Ovary (tissue), 9 donors: ENCODE results near the gene PDIA3. TPM values are rescaled to one million over a fixed set of nuclear protein-coding genes. Genes with fewer than 3 reads are reported as not detected.

Experiments used
- DNase-seq, 5 donors: peaks; one replicate each; pipeline ENCODE4 v3.0.0-alpha.2; 2019 to 2020
- H3K27ac ChIP-seq, 2 donors: fragments of 200-600 bp; one replicate each; pipeline versions ENCODE4 v1.5.1 to v1.8.0; 2019 to 2022
- H3K27me3 ChIP-seq: fragments of 200-600 bp; one replicate; pipeline ENCODE4 v1.8.0; 2022
- H3K36me3 ChIP-seq: fragments of 200-600 bp; sonication (generic); one replicate; pipeline ENCODE4 v1.5.1; 2019
- H3K4me1 ChIP-seq: one replicate; pipeline ENCODE4 v1.8.1; 2013; ENCODE audit warnings: mild to moderate bottlenecking, moderate library complexity; ENCODE audit not compliant: insufficient read depth
- H3K4me3 ChIP-seq: fragments of 200-600 bp; sonication (generic); one replicate; pipeline ENCODE4 v1.5.1; 2017
- H3K9me3 ChIP-seq, 2 donors: fragments of 200-600 bp in 1 of 2; sonication (generic) in 1 of 2; one replicate each; pipeline versions ENCODE4 v1.5.1 to v1.8.1; 2013 to 2019; ENCODE audit warnings: mild to moderate bottlenecking in 1 of 2, moderate library complexity in 1 of 2
- EP300 ChIP-seq: sonication (generic); formaldehyde crosslinking; IDR thresholded peaks from one replicate; pipeline ENCODE4 v1.6.1; 2017; ENCODE audit warnings: antibody characterized with exemption
- POLR2A ChIP-seq: fragments of 450-650 bp; IDR thresholded peaks from one replicate; pipeline ENCODE4 v1.6.1; 2017; ENCODE audit warnings: antibody characterized with exemption, mild to moderate bottlenecking, moderate library complexity
- WGBS, 3 donors: extraction: QIAGEN DNeasy Blood & Tissue Kit in 1 of 3; methylation state at CpG; one replicate each; pipeline versions ENCODE4 v1.1.5 to v1.1.7; 2013 to 2017; 5-methylcytosine and 5-hydroxymethylcytosine counted together
- intact Hi-C, 4 donors: fragments of 100-400 bp; cut with DNase I; formaldehyde crosslinking; loops; one replicate each; pipeline versions ENCODE4 v1.11.0 to v1.15.1; 2022 to 2023
- microRNA counts: library from miRNA; unstranded; fragments of <30 nt; microRNA quantifications from one replicate; lab custom pipeline; 2016
- microRNA-seq, 3 donors: library from miRNA; unstranded; fragments of <30 nt; microRNA quantifications; one replicate each; pipeline versions ENCODE4 to v1.2.0, GENCODE V29; 2019 to 2020
- polyA plus RNA-seq, 2 donors: library from polyadenylated mRNA; stranded (reverse); fragments of 200-250 nt in 1 of 2; fragments of 350-450 nt in 1 of 2; fragmentation: Illumina TruSeq in 1 of 2; extraction: RNeasy Lipid Tissue Mini Kit (QIAGEN cat#74804) in 1 of 2; gene quantifications; one replicate each; pipeline ENCODE4 v1.2.3, GENCODE V29; 2013 to 2014
- small RNA-seq: library from RNA; depleted of rRNA; stranded (forward); fragments of <200 nt; gene quantifications from one replicate; pipeline ENCODE3, GENCODE V24; 2016
- total RNA-seq, 7 donors: library from RNA; depleted of rRNA in 2 of 7; stranded (reverse); fragments of >200 nt in 2 of 7; fragmentation: NEBNext Ultra II Directional in 3 of 7; extraction: Animal tissue kit (Norgen Biotek cat#: 25700) in 3 of 7; gene quantifications; one replicate each; pipeline versions ENCODE4 v1.1.0 to v1.2.4, GENCODE V29; 2016 to 2023
- TF ChIP-seq, protein P1 (sequence below), 3 donors: fragments of 450-650 bp in 2 of 3; fragments of 200-600 bp in 1 of 3; IDR thresholded peaks; one replicate each; pipeline versions ENCODE4 v1.5.1 to v1.8.0; 2016 to 2022; ENCODE audit warnings: antibody characterized with exemption in 3 of 3, mild to moderate bottlenecking in 1 of 3
- donor health status: DM: no; HTN: no; CAD: no; lungs with moderate emphysema.
- donor health status: DM: no; HTN: no; CAD: no.
- donor health status: Bipolar disorder and iron deficiency.
- donor health status: DM: yes; HTN: yes; CAD: no.
- donor health status: DM: no; HTN: no; CAD: no.
- donor health status: DM: yes; HTN: yes; CAD: no.

The PDIA3 gene
- total and polyA plus RNA-seq, 9 donors, result 56.9 to 711 (median 260) TPM

DNA sequence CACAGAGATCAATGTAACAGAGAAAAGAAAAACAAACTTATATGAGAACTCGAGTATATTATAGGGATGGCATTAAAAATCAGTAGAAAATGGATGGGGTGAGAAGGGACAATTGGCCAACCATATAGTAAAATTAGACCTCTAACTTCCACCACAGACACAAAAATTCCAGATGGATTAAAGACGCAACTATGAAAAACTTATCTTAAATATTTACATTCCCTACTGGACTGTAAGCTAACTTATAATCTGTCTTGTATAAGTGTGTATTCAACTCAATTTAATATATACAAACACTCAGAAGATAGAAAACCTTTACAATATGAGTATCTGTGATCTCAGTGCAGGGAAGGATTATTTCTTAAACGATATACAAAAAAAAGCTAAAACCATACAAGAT, 75.3 kb downstream of the PDIA3 start:
- Histone ChIP-seq H3K4me1 (peaks cover 10% of the 10 kb centered on the region), H3K27ac (no peak overlapping the region), H3K27me3 (no peaks in the 10 kb centered on the region), H3K36me3 (no peaks in the 10 kb centered on the region), H3K4me3 (no peak overlapping the region), H3K9me3 (no peaks in the 10 kb centered on the region)
- 56 to 72% (median 56%) methylated on average over 3 of the region's 3 CpGs for WGBS, 3 donors
- DNase-seq, result no peak
- TF ChIP-seq EP300 (no peak), POLR2A (no peak)
- TF ChIP-seq, protein P1, sequence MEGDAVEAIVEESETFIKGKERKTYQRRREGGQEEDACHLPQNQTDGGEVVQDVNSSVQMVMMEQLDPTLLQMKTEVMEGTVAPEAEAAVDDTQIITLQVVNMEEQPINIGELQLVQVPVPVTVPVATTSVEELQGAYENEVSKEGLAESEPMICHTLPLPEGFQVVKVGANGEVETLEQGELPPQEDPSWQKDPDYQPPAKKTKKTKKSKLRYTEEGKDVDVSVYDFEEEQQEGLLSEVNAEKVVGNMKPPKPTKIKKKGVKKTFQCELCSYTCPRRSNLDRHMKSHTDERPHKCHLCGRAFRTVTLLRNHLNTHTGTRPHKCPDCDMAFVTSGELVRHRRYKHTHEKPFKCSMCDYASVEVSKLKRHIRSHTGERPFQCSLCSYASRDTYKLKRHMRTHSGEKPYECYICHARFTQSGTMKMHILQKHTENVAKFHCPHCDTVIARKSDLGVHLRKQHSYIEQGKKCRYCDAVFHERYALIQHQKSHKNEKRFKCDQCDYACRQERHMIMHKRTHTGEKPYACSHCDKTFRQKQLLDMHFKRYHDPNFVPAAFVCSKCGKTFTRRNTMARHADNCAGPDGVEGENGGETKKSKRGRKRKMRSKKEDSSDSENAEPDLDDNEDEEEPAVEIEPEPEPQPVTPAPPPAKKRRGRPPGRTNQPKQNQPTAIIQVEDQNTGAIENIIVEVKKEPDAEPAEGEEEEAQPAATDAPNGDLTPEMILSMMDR (IDR thresholded peaks at IDR 0.05), result no peak
- intact Hi-C loops, result no loop called here

MicroRNAs within 50 kb of the gene (microRNA counts, 767-probe panel; counts per million panel counts)
- 530 counts per million, percentile 78 among the panel's probes with 10 or more counts for microRNA hsa-miR-1282 (lab: Ali Mortazavi, UCI)

Small RNA genes lying within 50 kb of the gene (microRNA-seq; reads per million reads assigned to microRNA genes)
- 0 to 3.4 (median 0) reads per million in 3 donors for gene MIR1282

Small RNA genes lying within 50 kb of the gene (small RNA-seq; reads per million reads assigned to genes)
- gene MIR1282 (not detected), gene RNU6-353P (not detected), gene RNU6-354P (not detected)

Other genes with a start within 250 kb of the PDIA3 start
- gene MAP1A, start 228.8 kb upstream of the PDIA3 start, total RNA-seq, result 10 to 100 TPM in 6 of 7 donors, 1 to 10 TPM in 1; 4.6 to 35.1 (median 20.1) TPM
- gene MAP1A, start 228.8 kb upstream of the PDIA3 start, polyA plus RNA-seq, result 10 to 100 TPM in 1 of 2 donors, 1 to 10 TPM in 1; 4.0 to 26.0 TPM
- 10 to 100 TPM; 16.5 to 45.2 (median 34.3) TPM for gene PPIP5K1, start 156.2 kb upstream of the PDIA3 start, total RNA-seq
- gene PPIP5K1, start 156.2 kb upstream of the PDIA3 start, polyA plus RNA-seq, result 10 to 100 TPM in 1 of 2 donors, 1 to 10 TPM in 1; 7.6 to 27.0 TPM
- under 1 TPM in 3 of 7 donors, not detected in 4; 0.11 to 0.41 (median 0.35) TPM for gene CKMT1B, start 152.4 kb upstream of the PDIA3 start, total RNA-seq
- 1 to 10 TPM in 1 of 2 donors, under 1 TPM in 1; 0.08 to 1.1 TPM for gene CKMT1B, start 152.4 kb upstream of the PDIA3 start, polyA plus RNA-seq
- under 1 TPM; 0.23 to 0.89 (median 0.35) TPM for gene STRC, start 127.6 kb upstream of the PDIA3 start, total RNA-seq
- gene STRC, start 127.6 kb upstream of the PDIA3 start, polyA plus RNA-seq, result under 1 TPM; 0.29 to 0.30 TPM
- 10 to 100 TPM in 1 of 7 donors, 1 to 10 TPM in 6; 3.8 to 10.2 (median 6.3) TPM for gene CATSPER2, start 97.6 kb upstream of the PDIA3 start, total RNA-seq
- 1 to 10 TPM; 2.3 to 2.5 TPM for gene CATSPER2, start 97.6 kb upstream of the PDIA3 start, polyA plus RNA-seq
- gene CKMT1A, start 52.6 kb upstream of the PDIA3 start, total RNA-seq, result under 1 TPM in 3 of 7 donors, not detected in 4; 0.31 to 0.92 (median 0.40) TPM
- gene CKMT1A, start 52.6 kb upstream of the PDIA3 start, polyA plus RNA-seq, result under 1 TPM; 0.13 to 0.62 TPM
- 1 to 10 TPM; 2.2 to 7.2 (median 5.5) TPM for gene ELL3, start 30.5 kb downstream of the PDIA3 start, total RNA-seq
- 1 to 10 TPM; 4.7 to 4.9 TPM for gene ELL3, start 30.5 kb downstream of the PDIA3 start, polyA plus RNA-seq
- gene SERF2, start 45.9 kb downstream of the PDIA3 start, total RNA-seq, result 100 to 1,000 TPM; 433 to 587 (median 484) TPM
- 100 to 1,000 TPM; 254 to 981 TPM for gene SERF2, start 45.9 kb downstream of the PDIA3 start, polyA plus RNA-seq
- gene SERINC4, start 53.8 kb downstream of the PDIA3 start, total RNA-seq, result under 1 TPM in 5 of 7 donors, not detected in 2; 0.07 to 0.36 (median 0.18) TPM
- under 1 TPM in 1 of 2 donors, not detected in 1; 0.39 TPM for gene SERINC4, start 53.8 kb downstream of the PDIA3 start, polyA plus RNA-seq
- 10 to 100 TPM in 6 of 7 donors, 1 to 10 TPM in 1; 9.1 to 20.7 (median 14.1) TPM for gene HYPK, start 54.2 kb downstream of the PDIA3 start, total RNA-seq
- gene HYPK, start 54.2 kb downstream of the PDIA3 start, polyA plus RNA-seq, result 10 to 100 TPM in 1 of 2 donors, 1 to 10 TPM in 1; 7.2 to 12.3 TPM
- 10 to 100 TPM; 12.4 to 29.3 (median 21.0) TPM for gene MFAP1, start 78.3 kb downstream of the PDIA3 start, total RNA-seq
- 10 to 100 TPM; 18.6 to 54.1 TPM for gene MFAP1, start 78.3 kb downstream of the PDIA3 start, polyA plus RNA-seq
- gene WDR76, start 80.6 kb downstream of the PDIA3 start, total RNA-seq, result 1 to 10 TPM; 2.4 to 6.2 (median 4.0) TPM
- 1 to 10 TPM; 2.8 to 4.2 TPM for gene WDR76, start 80.6 kb downstream of the PDIA3 start, polyA plus RNA-seq